Transverse colon (tissue), 4 donors: ENCODE results near the gene GRIK4. TPM values are rescaled to one million over a fixed set of nuclear protein-coding genes. Genes with fewer than 3 reads are reported as not detected.

Source experiments
- DNase-seq: peaks from one replicate; pipeline ENCODE4 v3.0.0-alpha.2; 2019
- H3K27ac ChIP-seq, 4 donors: fragments of 200-600 bp; sonication (generic); 2 replicates each; pipeline ENCODE4 v1.5.1; 2016 to 2018; ENCODE audit warnings: inconsistent platforms in 4 of 4
- H3K27me3 ChIP-seq: fragments of 200-600 bp; sonication (generic); 2 replicates; pipeline ENCODE4 v1.5.1; 2017; ENCODE audit warnings: inconsistent platforms
- H3K36me3 ChIP-seq, 4 donors: fragments of 200-600 bp; sonication (generic); 2 replicates each; pipeline ENCODE4 v1.5.1; 2017 to 2019; ENCODE audit warnings: inconsistent platforms in 4 of 4
- H3K4me1 ChIP-seq, 4 donors: fragments of 200-600 bp; sonication (generic); 2 replicates each; pipeline ENCODE4 v1.5.1; 2017 to 2020; ENCODE audit warnings: inconsistent platforms in 4 of 4
- H3K4me3 ChIP-seq, 4 donors: fragments of 200-600 bp; sonication (generic); 1 replicate in 1 of 4; 2 replicates in 3 of 4; pipeline versions ENCODE4 v1.5.1 to v1.6.1; 2017 to 2019; ENCODE audit warnings: inconsistent platforms in 4 of 4
- H3K9me3 ChIP-seq, 2 donors: fragments of 200-600 bp; sonication (generic); 2 replicates each; pipeline ENCODE4 v1.5.1; 2017 to 2019; ENCODE audit warnings: inconsistent platforms in 2 of 2
- EP300 ChIP-seq: sonication (generic); formaldehyde crosslinking; IDR thresholded peaks from one replicate; pipeline ENCODE4 v1.6.1; 2017; ENCODE audit warnings: antibody characterized with exemption, low read depth
- POLR2A ChIP-seq: fragments of 450-650 bp; IDR thresholded peaks from one replicate; pipeline ENCODE4 v1.6.1; 2016; ENCODE audit warnings: antibody characterized with exemption, mild to moderate bottlenecking, moderate library complexity
- POLR2AphosphoS5 ChIP-seq, 3 donors: sonication (generic); formaldehyde crosslinking; IDR thresholded peaks; one replicate each; pipeline ENCODE4 v1.6.1; 2016; ENCODE audit warnings: antibody characterized with exemption in 3 of 3
- WGBS, 2 donors: methylation state at CpG; one replicate each; pipeline ENCODE4 v1.1.5; 2018; ENCODE audit warnings: low coverage in 1 of 2; 5-methylcytosine and 5-hydroxymethylcytosine counted together
- in situ Hi-C, 4 donors: fragments of 200-750 bp; cut with MboI; loops; one replicate each; pipeline versions ENCODE4 v1.15.0 to v1.15.1; 2017; ENCODE audit warnings: low sequenced_read_pairs in 3 of 4, low pct_ligation_motif_present in 1 of 4, low pct_unique_long_range_greater_than_20kb in 1 of 4
- intact Hi-C: fragments of 100-400 bp; cut with DNase I; formaldehyde crosslinking; loops from one replicate; pipeline ENCODE4 v1.15.1; 2023; ENCODE audit warnings: low total_unique reads
- total RNA-seq, 4 donors: library from RNA; depleted of rRNA; stranded (reverse); fragments of >200 nt; gene quantifications; one replicate each; pipeline ENCODE4 v1.1.0, GENCODE V29; 2016
- TF ChIP-seq, protein P1 (sequence below), 5 experiments: fragments of 200-600 bp in 3 of 5; fragments of 450-650 bp in 2 of 5; sonication (generic) in 3 of 5; IDR thresholded peaks; 1 replicate in 2 of 5; 2 replicates in 3 of 5; pipeline ENCODE4 v1.5.1; 2016 to 2017; ENCODE audit warnings: antibody characterized with exemption in 5 of 5, inconsistent platforms in 3 of 5, mild to moderate bottlenecking in 2 of 5, moderate library complexity in 1 of 5

The GRIK4 gene
- total RNA-seq, 4 donors from 2014 or later: 2.6 TPM; not detected in 3

DNA sequence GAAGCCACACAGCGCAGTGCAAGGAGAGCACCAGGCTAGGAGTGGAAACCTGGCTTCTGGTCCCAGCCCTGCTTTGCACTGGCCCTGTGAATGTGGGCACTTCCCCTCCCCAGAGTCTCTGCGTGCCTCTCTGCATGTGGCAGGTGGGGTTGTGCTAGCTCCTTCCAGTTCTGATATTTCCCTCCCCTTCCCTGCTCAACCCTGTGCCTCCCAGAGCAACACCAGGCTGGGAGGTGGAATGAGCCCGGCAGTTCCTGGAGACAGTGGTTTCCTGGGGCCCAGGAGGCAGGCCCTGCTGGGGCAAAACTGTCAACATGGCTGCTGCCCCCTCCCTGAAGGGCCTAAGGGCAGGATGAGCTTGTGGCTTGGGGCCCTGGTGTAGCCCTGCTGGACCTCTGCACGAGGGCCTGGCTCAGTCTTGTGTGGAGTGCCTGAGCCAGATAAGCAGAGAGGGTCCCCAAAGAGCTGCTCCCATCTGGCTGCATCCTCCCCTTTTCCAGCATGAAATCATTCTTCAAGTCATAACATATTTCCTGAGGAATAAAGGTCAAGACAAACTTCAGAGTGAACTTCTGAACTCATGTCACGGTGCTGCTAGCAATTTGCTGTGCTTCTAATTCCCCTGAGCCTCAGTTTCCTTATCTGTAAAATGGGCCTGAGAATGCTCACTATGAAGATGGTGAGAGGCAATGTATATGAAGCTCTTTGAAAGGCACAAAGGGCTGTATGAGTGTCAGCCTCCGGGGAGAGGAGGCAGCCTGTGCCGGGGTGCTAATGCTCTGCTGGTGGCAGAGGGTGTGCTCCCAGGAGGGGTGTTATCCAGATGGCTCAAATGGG is 116.0 kb downstream of the GRIK4 start:
- H3K36me3 ChIP-seq: no peaks in the 10 kb centered on the region
- intact Hi-C loops (no loop called here), in situ Hi-C loops (no loop called here)
- H3K27ac ChIP-seq: no peak overlapping the region
- no peaks in the 10 kb centered on the region for H3K9me3 ChIP-seq
- H3K27me3 ChIP-seq: no peaks in the 10 kb centered on the region
- DNase-seq: no peak
- TF ChIP-seq EP300 (no peak), POLR2AphosphoS5 (IDR thresholded peaks at IDR 0.05) (no peak), POLR2A (no peak)
- TF ChIP-seq, protein P1, sequence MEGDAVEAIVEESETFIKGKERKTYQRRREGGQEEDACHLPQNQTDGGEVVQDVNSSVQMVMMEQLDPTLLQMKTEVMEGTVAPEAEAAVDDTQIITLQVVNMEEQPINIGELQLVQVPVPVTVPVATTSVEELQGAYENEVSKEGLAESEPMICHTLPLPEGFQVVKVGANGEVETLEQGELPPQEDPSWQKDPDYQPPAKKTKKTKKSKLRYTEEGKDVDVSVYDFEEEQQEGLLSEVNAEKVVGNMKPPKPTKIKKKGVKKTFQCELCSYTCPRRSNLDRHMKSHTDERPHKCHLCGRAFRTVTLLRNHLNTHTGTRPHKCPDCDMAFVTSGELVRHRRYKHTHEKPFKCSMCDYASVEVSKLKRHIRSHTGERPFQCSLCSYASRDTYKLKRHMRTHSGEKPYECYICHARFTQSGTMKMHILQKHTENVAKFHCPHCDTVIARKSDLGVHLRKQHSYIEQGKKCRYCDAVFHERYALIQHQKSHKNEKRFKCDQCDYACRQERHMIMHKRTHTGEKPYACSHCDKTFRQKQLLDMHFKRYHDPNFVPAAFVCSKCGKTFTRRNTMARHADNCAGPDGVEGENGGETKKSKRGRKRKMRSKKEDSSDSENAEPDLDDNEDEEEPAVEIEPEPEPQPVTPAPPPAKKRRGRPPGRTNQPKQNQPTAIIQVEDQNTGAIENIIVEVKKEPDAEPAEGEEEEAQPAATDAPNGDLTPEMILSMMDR (IDR thresholded peaks at IDR 0.05): no peak
- WGBS, 2 donors: 84% methylated on average over 7 of the region's 7 CpGs; no CpG with 5 or more reads in 1 of the 2 donors
- H3K4me1 ChIP-seq: no peaks in the 10 kb centered on the region
- no peak overlapping the region for H3K4me3 ChIP-seq

DNA sequence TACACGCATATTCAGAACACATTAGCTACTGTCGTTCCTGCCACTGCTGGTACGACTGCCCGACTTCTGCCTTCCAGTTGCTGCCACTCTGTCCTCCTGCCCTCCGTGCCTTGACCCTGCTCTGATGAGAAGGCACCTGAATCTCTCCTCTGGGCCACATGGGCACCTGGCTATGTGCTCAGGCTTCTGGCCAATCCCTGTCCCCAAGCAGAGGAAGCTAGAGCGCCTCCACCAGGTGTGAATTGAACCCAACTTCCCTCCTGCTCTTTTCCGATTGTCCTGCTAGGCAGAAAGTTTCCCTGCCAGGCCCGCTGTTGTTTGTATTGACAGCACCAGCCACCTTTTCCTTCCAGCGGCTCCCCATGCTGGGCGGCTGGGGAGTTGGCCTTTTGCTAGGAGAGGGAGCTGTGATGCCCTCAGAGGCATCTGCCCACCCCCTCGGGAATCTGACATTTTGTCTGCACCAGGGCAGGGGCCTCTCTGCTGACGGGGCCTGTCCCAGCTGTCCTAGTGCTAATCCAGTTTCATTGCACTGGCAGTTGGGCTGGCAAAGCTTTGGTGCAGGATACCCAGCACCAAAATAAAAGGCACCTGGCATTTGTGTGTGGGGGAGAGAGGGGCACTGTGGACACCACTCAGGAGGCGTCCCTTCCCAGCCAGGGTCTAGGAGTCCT is 118.0 kb downstream of the GRIK4 start:
- Histone ChIP-seq H3K9me3 (no peaks in the 10 kb centered on the region), H3K27ac (no peak overlapping the region), H3K4me3 (no peak overlapping the region), H3K27me3 (no peaks in the 10 kb centered on the region), H3K4me1 (no peaks in the 10 kb centered on the region), H3K36me3 (no peaks in the 10 kb centered on the region)
- 82 to 83% methylated on average over 2 to 13 of the region's 13 CpGs for WGBS, 2 donors
- no peak for DNase-seq
- TF ChIP-seq, protein P1 (IDR thresholded peaks at IDR 0.05): no peak
- TF ChIP-seq POLR2A (no peak), EP300 (no peak), POLR2AphosphoS5 (IDR thresholded peaks at IDR 0.05) (no peak)
- intact Hi-C loops (no loop called here), in situ Hi-C loops (no loop called here)

DNA sequence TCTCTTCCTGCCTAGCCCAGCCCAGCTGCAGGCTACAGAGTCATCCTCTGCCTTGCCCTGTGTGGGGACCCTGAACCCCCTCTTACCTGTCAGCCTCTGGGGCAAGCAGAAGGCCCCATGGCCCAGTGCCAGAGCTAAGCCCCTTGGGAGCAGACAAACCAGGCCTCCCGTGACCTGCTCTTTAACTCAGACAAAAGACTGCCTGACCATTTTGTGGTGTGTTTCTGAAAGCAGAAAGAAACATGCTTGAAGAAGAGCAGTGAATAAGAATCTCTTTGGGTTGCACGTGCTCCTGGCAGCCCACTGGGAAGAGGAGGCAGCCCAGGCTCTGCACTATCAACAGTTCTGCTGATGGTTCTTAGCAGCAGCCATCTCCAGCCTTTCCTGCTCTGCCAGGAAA is 118.6 kb downstream of the GRIK4 start:
- Histone ChIP-seq H3K4me3 (no peak overlapping the region), H3K27me3 (no peaks in the 10 kb centered on the region), H3K36me3 (no peaks in the 10 kb centered on the region), H3K27ac (no peak overlapping the region), H3K4me1 (no peaks in the 10 kb centered on the region), H3K9me3 (no peaks in the 10 kb centered on the region)
- intact Hi-C loops (no loop called here), in situ Hi-C loops (no loop called here)
- WGBS, 2 donors: 54% methylated on average over 2 of the region's 2 CpGs; no CpG with 5 or more reads in 1 of the 2 donors
- DNase-seq: no peak
- TF ChIP-seq POLR2A (no peak), EP300 (no peak), POLR2AphosphoS5 (IDR thresholded peaks at IDR 0.05) (no peak)
- TF ChIP-seq, protein P1 (IDR thresholded peaks at IDR 0.05): no peak

DNA sequence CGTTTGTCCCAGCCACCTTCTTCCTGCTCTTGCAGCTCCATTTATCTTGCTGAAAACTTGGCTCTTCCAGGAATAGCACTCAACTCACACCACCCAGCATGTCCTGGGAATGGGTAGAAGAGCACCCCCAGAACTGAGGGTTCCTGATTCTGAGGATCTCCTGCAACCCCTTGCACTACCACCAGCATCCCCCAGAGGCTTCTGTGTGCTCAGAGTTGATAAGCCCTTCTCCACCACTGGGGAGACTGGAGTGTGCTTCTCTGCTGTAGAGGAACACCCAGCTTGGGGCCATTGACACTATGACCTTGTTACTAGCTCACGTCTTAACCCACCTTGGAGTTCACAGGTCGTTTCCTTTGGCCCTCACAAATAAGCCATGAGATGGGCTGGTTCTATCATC is 121.0 kb downstream of the GRIK4 start:
- intact Hi-C loops: no loop called here
- in situ Hi-C loops: no loop called here
- Histone ChIP-seq H3K4me3 (no peak overlapping the region), H3K36me3 (no peaks in the 10 kb centered on the region), H3K27me3 (no peaks in the 10 kb centered on the region), H3K9me3 (no peaks in the 10 kb centered on the region), H3K27ac (no peak overlapping the region), H3K4me1 (no peaks in the 10 kb centered on the region)
- DNase-seq: no peak
- WGBS, 2 donors: 65 to 80% methylated on average over 1 to 3 of the region's 3 CpGs
- TF ChIP-seq, protein P1 (IDR thresholded peaks at IDR 0.05): no peak
